GM21723 (cell line): Measurements from ENCODE around the gene FGD3.
"Not testable (repeated sequence)": the region's sequence is repeated elsewhere in the genome, so short reads cannot be mapped to it uniquely, and the experiment has no call there.

Source experiments
- ATAC-seq: cut with Tn5 transposase; IDR thresholded peaks from one replicate; pipeline ENCODE4 v1.9.1; 2021; ENCODE audit warnings: mild to moderate bottlenecking, moderate library complexity; ENCODE audit not compliant: unreplicated experiment

The FGD3 gene

GRCh38 chr9:92976431-92976830 lies 29.1 kb downstream of the FGD3 start:
- ATAC-seq: no peak

GRCh38 chr9:92977279-92977678 lies 30.0 kb downstream of the FGD3 start:
- ATAC-seq: no peak

- no peak for ATAC-seq
Observed at GRCh38 chr9:92978345-92978875, 31.1 kb downstream of the FGD3 start.

- no peak for ATAC-seq
Observed at GRCh38 chr9:92979283-92980056, 32.1 kb downstream of the FGD3 start.

GRCh38 chr9:92980085-92980745 lies 32.9 kb downstream of the FGD3 start:
- no peak for ATAC-seq

GRCh38 chr9:92982130-92982529 lies 34.8 kb downstream of the FGD3 start:
- no peak for ATAC-seq

- no peak for ATAC-seq
Observed at GRCh38 chr9:92983984-92984589, 36.8 kb downstream of the FGD3 start.

GRCh38 chr9:92984976-92985375 lies 37.7 kb downstream of the FGD3 start:
- no peak for ATAC-seq

- no peak for ATAC-seq
Observed at GRCh38 chr9:92986176-92987119, 39.1 kb downstream of the FGD3 start.

GRCh38 chr9:92988215-92988768 lies 41.0 kb downstream of the FGD3 start:
- no peak for ATAC-seq

- ATAC-seq: no peak
Observed at GRCh38 chr9:92989561-92989960, 42.2 kb downstream of the FGD3 start.

GRCh38 chr9:92990461-92990860 lies 43.1 kb downstream of the FGD3 start:
- no peak for ATAC-seq

GRCh38 chr9:92992549-92992948 lies 45.2 kb downstream of the FGD3 start:
- ATAC-seq: no peak

- not testable (repeated sequence) for ATAC-seq
Observed at GRCh38 chr9:92998871-92999270, 51.5 kb downstream of the FGD3 start.

- ATAC-seq: no peak
Observed at GRCh38 chr9:93001031-93001430, 53.7 kb downstream of the FGD3 start.

- ATAC-seq: no peak
Observed at GRCh38 chr9:93002700-93003099, 55.4 kb downstream of the FGD3 start.

- ATAC-seq: no peak
Observed at GRCh38 chr9:93003552-93004407, 56.5 kb downstream of the FGD3 start.

GRCh38 chr9:93004561-93004960 lies 57.2 kb downstream of the FGD3 start:
- ATAC-seq: no peak

GRCh38 chr9:93005876-93006275 lies 58.6 kb downstream of the FGD3 start:
- ATAC-seq: no peak
